22Rv1 (cell line): Measurements from ENCODE around the gene TGFBR3.

Source experiments
- ZFX ChIP-seq: fragments of 450-650 bp; IDR thresholded peaks from 2 replicates; pipeline ENCODE4 v1.6.1; 2017; ENCODE audit warnings: antibody characterized with exemption, borderline replicate concordance
- TF ChIP-seq, protein P1 (sequence below): fragments of 450-650 bp; IDR thresholded peaks from 2 replicates; pipeline ENCODE4 v1.5.1; 2017; ENCODE audit warnings: mild to moderate bottlenecking

DNA sequence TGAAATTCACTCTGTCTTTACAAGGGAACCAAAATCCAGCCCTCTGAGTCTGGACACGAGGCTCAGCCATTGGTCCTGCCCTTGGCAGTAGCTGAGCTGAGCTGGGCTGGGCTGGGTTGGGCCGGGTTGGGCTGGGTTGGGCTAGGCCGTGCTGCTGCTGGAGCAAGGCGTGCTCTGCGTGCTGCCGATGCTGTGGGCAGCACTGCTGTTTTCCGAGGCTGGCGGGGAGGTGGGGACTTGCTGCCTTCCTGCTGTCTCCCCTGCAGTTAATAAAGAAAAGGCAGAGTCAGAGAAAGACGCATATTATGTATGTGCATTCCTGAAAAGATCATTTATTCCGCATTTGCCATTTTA is 202.4 kb downstream of the TGFBR3 start:
- TF ChIP-seq, protein P1, sequence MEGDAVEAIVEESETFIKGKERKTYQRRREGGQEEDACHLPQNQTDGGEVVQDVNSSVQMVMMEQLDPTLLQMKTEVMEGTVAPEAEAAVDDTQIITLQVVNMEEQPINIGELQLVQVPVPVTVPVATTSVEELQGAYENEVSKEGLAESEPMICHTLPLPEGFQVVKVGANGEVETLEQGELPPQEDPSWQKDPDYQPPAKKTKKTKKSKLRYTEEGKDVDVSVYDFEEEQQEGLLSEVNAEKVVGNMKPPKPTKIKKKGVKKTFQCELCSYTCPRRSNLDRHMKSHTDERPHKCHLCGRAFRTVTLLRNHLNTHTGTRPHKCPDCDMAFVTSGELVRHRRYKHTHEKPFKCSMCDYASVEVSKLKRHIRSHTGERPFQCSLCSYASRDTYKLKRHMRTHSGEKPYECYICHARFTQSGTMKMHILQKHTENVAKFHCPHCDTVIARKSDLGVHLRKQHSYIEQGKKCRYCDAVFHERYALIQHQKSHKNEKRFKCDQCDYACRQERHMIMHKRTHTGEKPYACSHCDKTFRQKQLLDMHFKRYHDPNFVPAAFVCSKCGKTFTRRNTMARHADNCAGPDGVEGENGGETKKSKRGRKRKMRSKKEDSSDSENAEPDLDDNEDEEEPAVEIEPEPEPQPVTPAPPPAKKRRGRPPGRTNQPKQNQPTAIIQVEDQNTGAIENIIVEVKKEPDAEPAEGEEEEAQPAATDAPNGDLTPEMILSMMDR: no peak
- TF ChIP-seq ZFX: no peak
